Activated B cell treated with CpG ODN at 0.5 μM for 24 hours (primary cell): ENCODE results near the gene ZNF394. TPM values are rescaled to one million over a fixed set of nuclear protein-coding genes. Genes with fewer than 3 reads are reported as not detected.
A peak's percentile ranks its signal among the peaks of the same experiment; 100 is the strongest.

ENCODE experiments used
- ATAC-seq: fragments of 200-7000 bp; cut with Tn5 transposase; one replicate; pipeline ENCODE4 v1.10.0; 2021; ENCODE audit warnings: low read depth, mild to moderate bottlenecking, moderate library complexity
- CTCF ChIA-PET: fragments of 350-600 bp; sonication (Branson Sonifier 250); formaldehyde crosslinking; loops from one replicate; lab custom pipeline; 2021; ENCODE audit warnings: antibody characterized with exemption; lab: Charles Lee
- POLR2A ChIA-PET: fragments of 350-600 bp; sonication (Branson Sonifier 250); formaldehyde crosslinking; loops from one replicate; lab custom pipeline; 2021; ENCODE audit warnings: antibody characterized with exemption; lab: Charles Lee
- DNase-seq: peaks from one replicate; pipeline ENCODE4 v3.0.0; 2022
- H3K27ac Mint-ChIP-seq: one replicate; pipeline ENCODE4 v1.8.0; 2020; ENCODE audit warnings: mixed read lengths
- H3K27me3 Mint-ChIP-seq: one replicate; pipeline ENCODE4 v1.8.0; 2021; ENCODE audit warnings: mixed read lengths
- H3K36me3 Mint-ChIP-seq: one replicate; pipeline ENCODE4 v1.8.0; 2021; ENCODE audit warnings: low read depth, mixed read lengths
- H3K4me1 Mint-ChIP-seq: one replicate; pipeline ENCODE4 v1.8.0; 2021; ENCODE audit warnings: mixed read lengths
- H3K4me3 Mint-ChIP-seq: one replicate; pipeline ENCODE4 v1.8.0; 2020; ENCODE audit warnings: mild to moderate bottlenecking, mixed read lengths
- H3K9me3 Mint-ChIP-seq: one replicate; pipeline ENCODE4 v1.8.0; 2020; ENCODE audit warnings: mixed read lengths
- CTCF ChIP-seq: fragments of 200-600 bp; IDR thresholded peaks from one replicate; pipeline ENCODE4 v1.8.0; 2022; ENCODE audit warnings: antibody characterized with exemption, mild to moderate bottlenecking
- intact Hi-C: fragments of 100-400 bp; cut with micrococcal nuclease; formaldehyde crosslinking; loops from one replicate; pipeline ENCODE4 v1.15.1; 2024
- total RNA-seq: library from RNA; stranded (reverse); gene quantifications from 2 replicates; pipeline ENCODE4 v1.2.3, GENCODE V29; 2022

ZNF394 gene
- total RNA-seq, 1 donor from 2014 or later, result 61.7 TPM

DNA sequence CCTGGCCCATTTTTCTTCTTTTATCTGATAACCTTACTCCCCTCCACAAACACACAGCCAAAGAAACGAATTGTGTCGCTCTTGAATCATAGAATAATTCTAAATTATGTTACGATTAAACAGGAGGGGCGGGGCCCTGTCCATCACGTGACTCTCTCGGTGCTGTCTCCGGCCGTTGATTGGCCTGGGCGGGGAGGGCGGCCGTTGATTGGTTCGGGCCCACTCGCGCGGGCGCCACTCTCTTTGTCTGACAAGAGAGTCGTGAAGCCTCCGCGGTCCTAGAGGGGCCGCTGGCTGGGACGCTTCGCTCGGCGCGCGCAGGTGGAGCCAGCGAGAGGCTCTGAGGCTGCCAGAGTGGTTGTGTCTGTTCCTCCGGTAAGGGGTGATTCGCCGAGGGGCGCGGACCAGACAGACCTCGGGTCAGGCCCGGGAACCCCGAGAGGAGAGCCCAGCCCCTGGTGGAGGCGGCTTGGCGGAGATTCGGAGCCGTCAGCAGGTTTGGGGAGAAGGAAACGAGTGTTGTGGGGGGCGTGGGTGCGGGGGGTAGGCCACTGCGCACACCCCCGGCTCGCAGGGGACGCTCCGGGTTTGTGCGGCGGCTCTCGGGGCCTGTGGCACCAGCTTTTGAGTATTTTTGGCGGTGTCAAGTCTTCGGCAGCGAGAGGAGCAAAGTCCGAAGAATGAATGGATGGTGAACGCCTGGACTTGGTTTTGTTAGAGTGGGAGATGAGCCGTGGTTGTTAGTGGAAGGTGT is 27.3 kb downstream of the ZNF394 start, which contains the start of gene ZNF789:
Gene ZNF789, plus strand, starts transcription at position 330 of the 754 bp plus-strand sequence. CDS start 3,567 bp downstream, outside the sequence.
- Mint-ChIP-seq H3K4me1 (peaks cover 25% of the 10 kb centered on the region), H3K27ac (peak within 1 kb of the TSS; percentile 93), H3K36me3 (peaks cover 18% of the 10 kb centered on the region), H3K27me3 (no peaks in the 10 kb centered on the region), H3K4me3 (peak within 1 kb of the TSS; percentile 98), H3K9me3 (no peaks in the 10 kb centered on the region)
- ChIA-PET POLR2A (interaction anchor here (0.6 to 1.7 kb wide), 10 partner anchors 12 to 956 kb away, joined by 3 to 24 read pairs (median 8); partner anchors contain the start of genes CPSF4, PTCD1, ZCWPW1 and ZKSCAN5), CTCF (interaction anchor here (1.0 kb wide), 1 partner anchor 27 kb away, joined by 3 read pairs; the partner anchor contains the start of gene ZNF394)
- peak; percentile 97 for ATAC-seq
- no peak for TF ChIP-seq CTCF
- intact Hi-C loops, result loop anchor here (1.0 to 10.0 kb wide), 10 partner anchors 28 to 612 kb away; partner anchors contain the start of genes ARPC1A, BUD31, COPS6 and FAM200A
- peak; percentile 90 for DNase-seq

DNA sequence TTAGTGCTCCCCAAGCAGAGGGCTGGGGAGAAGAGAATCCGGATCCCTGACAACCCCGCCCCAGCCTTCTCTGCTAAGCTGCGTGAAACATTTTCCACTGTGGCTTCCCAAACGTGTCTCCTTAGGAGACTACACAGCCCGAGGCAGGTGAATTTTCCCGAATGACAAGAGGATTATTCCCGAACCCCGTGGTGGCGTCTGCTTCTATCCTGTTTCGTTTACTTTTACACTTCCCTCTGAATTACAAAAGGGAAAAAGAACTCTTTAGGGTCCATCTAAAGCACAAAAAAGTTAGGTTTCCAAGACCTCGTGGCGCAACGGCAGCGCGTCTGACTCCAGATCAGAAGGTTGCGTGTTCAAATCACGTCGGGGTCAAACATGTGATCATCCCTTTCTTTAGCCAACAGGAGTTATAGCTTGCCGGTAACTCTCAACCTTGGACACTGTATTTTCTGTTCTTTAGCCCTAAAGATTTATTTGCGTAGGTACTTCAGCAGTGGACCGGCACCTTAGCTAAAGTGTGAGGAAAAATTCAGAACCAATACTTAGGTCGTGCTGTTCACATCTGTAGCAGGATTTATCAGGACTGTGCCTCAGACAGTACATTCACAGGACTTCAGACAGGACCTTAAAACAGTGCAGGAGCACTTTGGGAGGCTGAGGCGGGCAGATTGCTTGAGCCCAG is 30.6 kb downstream of the ZNF394 start:
- no peak overlapping the region for H3K27ac Mint-ChIP-seq
- no peaks in the 10 kb centered on the region for H3K9me3 Mint-ChIP-seq
- POLR2A ChIA-PET, result interaction anchor here (1.0 to 1.4 kb wide), 4 partner anchors 31 to 89 kb away, joined by 3 read pairs; partner anchors contain the start of genes BUD31, CPSF4, PDAP1 and PTCD1
- no peak for TF ChIP-seq CTCF
- H3K4me1 Mint-ChIP-seq, result peaks cover 37% of the 10 kb centered on the region
- H3K27me3 Mint-ChIP-seq, result no peaks in the 10 kb centered on the region
- no peak for DNase-seq
- intact Hi-C loops, result loop anchor here (5.0 to 10.0 kb wide), 3 partner anchors 142 to 615 kb away; partner anchors contain the start of genes ARPC1A, COPS6, SMURF1 and ZNF3
- no peak overlapping the region for H3K4me3 Mint-ChIP-seq
- ATAC-seq, result no peak
- peaks cover 13% of the 10 kb centered on the region for H3K36me3 Mint-ChIP-seq
- CTCF ChIA-PET, result no interaction called here

DNA sequence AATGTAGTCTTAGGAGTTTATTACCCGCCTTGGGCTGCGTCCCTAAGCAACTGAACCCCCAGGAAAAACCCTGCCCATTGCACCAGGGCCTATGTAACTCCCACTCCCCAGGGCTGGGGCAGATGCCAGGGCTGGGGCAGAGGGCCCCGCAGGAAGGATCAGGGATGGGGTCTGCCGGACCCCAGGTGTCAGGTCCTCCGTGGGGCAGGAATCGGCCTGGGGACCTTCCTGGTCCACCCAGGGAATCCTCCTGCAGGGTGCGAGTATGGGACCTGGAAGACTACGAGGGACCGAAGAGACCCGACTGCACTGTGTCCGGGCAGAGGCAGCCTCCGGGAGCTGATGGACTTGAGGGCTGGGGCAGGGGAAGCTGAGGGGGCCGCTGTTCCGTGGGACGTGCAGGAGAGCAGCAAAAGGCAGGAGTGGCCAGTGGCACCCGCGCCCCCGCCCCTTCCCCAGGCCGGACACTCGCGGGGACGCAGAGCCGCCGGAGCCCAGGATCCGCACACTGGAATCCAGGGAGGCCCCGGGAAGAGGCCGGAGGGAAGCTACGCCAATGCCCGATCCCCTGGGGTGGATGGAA is 31.7 kb downstream of the ZNF394 start:
- no peaks in the 10 kb centered on the region for H3K27me3 Mint-ChIP-seq
- CTCF ChIA-PET, result no interaction called here
- intact Hi-C loops, result loop anchor here (5.0 kb wide), 1 partner anchor 326 kb away; the partner anchor contains the start of gene SMURF1
- peaks cover 37% of the 10 kb centered on the region for H3K4me1 Mint-ChIP-seq
- ATAC-seq (no peak), DNase-seq (no peak)
- POLR2A ChIA-PET, result interaction anchor here (0.7 kb wide), 1 partner anchor 30 kb away, joined by 6 read pairs; no protein-coding TSS in a partner anchor
- H3K9me3 Mint-ChIP-seq, result no peaks in the 10 kb centered on the region
- no peak overlapping the region for H3K27ac Mint-ChIP-seq
- no peak for TF ChIP-seq CTCF
- no peak overlapping the region for H3K4me3 Mint-ChIP-seq
- peaks cover 18% of the 10 kb centered on the region for H3K36me3 Mint-ChIP-seq

GRCh38 chr7:99465421-99465768 is 34.7 kb downstream of the ZNF394 start:
- ChIA-PET CTCF (no interaction called here), POLR2A (interaction anchor here (0.8 to 1.4 kb wide), 5 partner anchors 26 to 93 kb away, joined by 3 to 11 read pairs (median 9); partner anchors contain the start of genes BUD31, PDAP1, ZKSCAN5 and ZNF394)
- ATAC-seq, result no peak
- intact Hi-C loops, result loop anchor here (5.0 kb wide), 1 partner anchor 323 kb away; the partner anchor contains the start of gene SMURF1
- H3K27ac Mint-ChIP-seq, result peak overlapping the region; percentile 90
- peak overlapping the region; percentile 96 for H3K4me3 Mint-ChIP-seq
- no peaks in the 10 kb centered on the region for H3K27me3 Mint-ChIP-seq
- peaks cover 20% of the 10 kb centered on the region for H3K36me3 Mint-ChIP-seq
- no peak for DNase-seq
- no peak for TF ChIP-seq CTCF
- no peaks in the 10 kb centered on the region for H3K9me3 Mint-ChIP-seq
- peaks cover 36% of the 10 kb centered on the region for H3K4me1 Mint-ChIP-seq
